SH-SY5Y (cell line): ENCODE data around the gene TSPAN11.

Source experiments
- GATA2 ChIP-seq: IDR thresholded peaks from 2 replicates; pipeline ENCODE4 v1.6.1; 2011; ENCODE audit warnings: mild to moderate bottlenecking, low read depth, low read length
- GATA3 ChIP-seq: IDR thresholded peaks from 2 replicates; pipeline ENCODE4 v1.6.1; 2011; ENCODE audit warnings: low read depth, mild to moderate bottlenecking, low read length, moderate library complexity

DNA sequence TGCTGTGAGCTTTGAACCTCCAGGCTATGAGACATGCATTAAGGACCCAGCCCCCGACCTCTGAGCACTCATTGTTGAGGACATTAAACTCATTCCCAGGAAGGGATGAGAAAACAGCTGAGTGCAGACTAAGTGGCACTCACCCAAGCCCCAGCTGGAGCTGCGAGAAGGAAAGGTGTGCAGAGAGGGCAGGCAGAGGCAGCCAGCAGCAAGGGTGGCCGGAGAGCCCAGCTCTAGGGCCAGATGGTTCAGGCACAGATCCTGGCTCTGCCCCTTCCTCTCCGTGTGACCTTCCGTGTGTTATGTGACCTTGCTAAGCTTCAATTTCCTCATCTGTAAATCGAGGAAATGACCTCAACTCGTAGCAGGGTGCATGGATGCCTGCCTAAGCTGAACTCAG is 3.7 kb downstream of the TSPAN11 start:
- TF ChIP-seq GATA3, result no peak
- no peak for TF ChIP-seq GATA2
